HCEC 1CT (cell line): ENCODE results near the gene SLC45A2.

ENCODE experiments used
- DNase-seq: peaks from one replicate; pipeline ENCODE4 v3.0.0-alpha.2; 2017

Gene SLC45A2

GRCh38 chr5:34005681-34006080 lies 21.2 kb upstream of the SLC45A2 start:
- DNase-seq = no peak

GRCh38 chr5:34005211-34005610 lies 20.7 kb upstream of the SLC45A2 start:
- DNase-seq = no peak

GRCh38 chr5:34003941-34004340 lies 19.4 kb upstream of the SLC45A2 start:
- no peak for DNase-seq

- DNase-seq = no peak
Observed at GRCh38 chr5:34002629-34003328, 18.3 kb upstream of the SLC45A2 start.

GRCh38 chr5:34001241-34001841 lies 16.8 kb upstream of the SLC45A2 start:
- DNase-seq = no peak

- no peak for DNase-seq
Observed at GRCh38 chr5:33999978-34000377, 15.5 kb upstream of the SLC45A2 start.

- peak; percentile 78 for DNase-seq
Observed at GRCh38 chr5:33997331-33997983, 13.0 kb upstream of the SLC45A2 start.

GRCh38 chr5:33995865-33996264 lies 11.4 kb upstream of the SLC45A2 start:
- DNase-seq = no peak

- DNase-seq = peak; percentile 76
Observed at GRCh38 chr5:33994845-33995244, 10.4 kb upstream of the SLC45A2 start.

- DNase-seq = no peak
Observed at GRCh38 chr5:33992864-33993263, 8.4 kb upstream of the SLC45A2 start.

GRCh38 chr5:33985447-33985846 lies 954 bp upstream of the SLC45A2 start:
- no peak for DNase-seq

GRCh38 chr5:33984178-33984577 lies 315 bp downstream of the SLC45A2 start:
- no peak for DNase-seq

GRCh38 chr5:33981408-33982162 lies 2.9 kb downstream of the SLC45A2 start:
- no peak for DNase-seq

GRCh38 chr5:33980030-33980429 lies 4.5 kb downstream of the SLC45A2 start:
- no peak for DNase-seq

- DNase-seq = no peak
Observed at GRCh38 chr5:33978306-33978705, 6.2 kb downstream of the SLC45A2 start.

- no peak for DNase-seq
Observed at GRCh38 chr5:33976307-33976706, 8.2 kb downstream of the SLC45A2 start.

- no peak for DNase-seq
Observed at GRCh38 chr5:33975852-33976251, 8.6 kb downstream of the SLC45A2 start.

GRCh38 chr5:33973271-33973670 lies 11.2 kb downstream of the SLC45A2 start:
- no peak for DNase-seq

- DNase-seq = peak; percentile 72
Observed at GRCh38 chr5:33969572-33970452, 14.7 kb downstream of the SLC45A2 start.

GRCh38 chr5:33968211-33969005 lies 16.1 kb downstream of the SLC45A2 start:
- no peak for DNase-seq

- no peak for DNase-seq
Observed at GRCh38 chr5:33966805-33967204, 17.7 kb downstream of the SLC45A2 start.
